ENCODE results near the gene RAB39A.

The RAB39A gene

GRCh38 chr11:107963091-107963490 is 34.8 kb downstream of the RAB39A start:
- DNase-seq = no peak

- DNase-seq = no peak
Observed at GRCh38 chr11:107969219-107969618, 41.0 kb downstream of the RAB39A start.

- DNase-seq = no peak
Observed at GRCh38 chr11:107970049-107970448, 41.8 kb downstream of the RAB39A start.

GRCh38 chr11:107973641-107974040 is 45.4 kb downstream of the RAB39A start:
- DNase-seq = no peak

GRCh38 chr11:107988397-107989158 is 60.3 kb downstream of the RAB39A start:
- DNase-seq = no peak

- no peak for DNase-seq
Observed at GRCh38 chr11:107991868-107992414, 63.7 kb downstream of the RAB39A start.

- DNase-seq = no peak
Observed at GRCh38 chr11:107996006-107996776, 67.9 kb downstream of the RAB39A start.

GRCh38 chr11:107998761-107999160 is 70.5 kb downstream of the RAB39A start:
- DNase-seq = no peak

- no peak for DNase-seq
Observed at GRCh38 chr11:107999759-108000455, 71.7 kb downstream of the RAB39A start.

GRCh38 chr11:108002476-108002875 is 74.2 kb downstream of the RAB39A start:
- DNase-seq = no peak

GRCh38 chr11:108003623-108004022 is 75.4 kb downstream of the RAB39A start:
- DNase-seq = no peak

GRCh38 chr11:108007819-108008218 is 79.6 kb downstream of the RAB39A start:
- no peak for DNase-seq

GRCh38 chr11:108008656-108009496 is 80.6 kb downstream of the RAB39A start, which contains the start of gene CUL5:
Gene CUL5, plus strand, starts transcription at chr11:108008898. Its CDS starts 451 bp downstream, at chr11:108009349.
- peak; percentile 47 for DNase-seq

GRCh38 chr11:108009497-108010370 is 81.5 kb downstream of the RAB39A start:
- DNase-seq = no peak

- DNase-seq = no peak
Observed at GRCh38 chr11:108012139-108012725, 84.0 kb downstream of the RAB39A start.
